ENCODE data around the gene ONECUT2.

The ONECUT2 gene

DNA sequence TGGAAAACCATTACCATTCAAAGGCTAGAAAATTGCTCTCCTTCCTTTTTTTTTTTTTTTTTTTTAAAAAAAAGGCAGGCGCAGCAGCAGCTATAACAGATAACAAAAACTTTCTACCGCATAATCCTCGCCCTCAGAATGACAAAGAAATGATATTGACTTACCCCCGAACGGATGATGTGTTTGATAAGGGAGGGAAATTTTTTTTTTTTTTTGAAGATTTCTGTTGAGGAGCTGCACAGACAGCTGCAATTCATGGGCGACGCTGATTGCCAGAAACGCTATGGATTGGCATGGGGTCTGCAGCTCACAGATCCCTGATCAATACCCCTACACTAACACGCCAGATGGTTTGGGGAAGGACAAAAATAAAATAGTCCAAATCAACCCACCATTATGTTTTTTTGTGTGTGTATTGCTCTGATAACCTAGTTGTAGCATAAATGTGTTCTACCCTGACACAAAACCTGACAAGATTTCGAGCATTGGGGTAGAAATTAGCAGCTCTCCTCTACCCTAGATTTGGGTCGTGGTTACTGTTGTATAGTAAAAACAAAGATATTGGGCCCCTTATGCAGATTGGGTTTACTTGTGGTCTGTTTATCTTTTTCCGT lies 3.6 kb upstream of the ONECUT2 start:
- no peak for DNase-seq (ENCODE audit: low spot score)

DNA sequence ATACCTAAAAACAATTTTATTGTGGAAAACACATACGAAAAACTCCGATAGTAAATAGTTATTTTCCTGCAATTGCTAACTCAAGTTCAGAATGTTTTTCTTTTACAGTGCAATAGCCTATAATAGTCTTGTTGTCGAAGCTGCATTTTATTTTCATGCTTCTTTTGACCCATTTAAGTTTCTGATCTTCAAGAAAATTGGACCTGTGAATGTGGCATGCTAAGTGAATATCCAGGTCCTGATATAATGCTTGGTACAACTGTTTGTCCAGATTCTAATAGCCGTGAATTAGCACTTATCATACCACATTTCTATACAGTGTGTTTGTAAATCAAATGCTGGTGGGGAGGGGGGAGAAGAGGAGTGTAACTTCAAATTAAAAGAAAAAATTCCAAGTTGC lies 3.0 kb upstream of the ONECUT2 start:
- DNase-seq (ENCODE audit: low spot score): no peak

DNA sequence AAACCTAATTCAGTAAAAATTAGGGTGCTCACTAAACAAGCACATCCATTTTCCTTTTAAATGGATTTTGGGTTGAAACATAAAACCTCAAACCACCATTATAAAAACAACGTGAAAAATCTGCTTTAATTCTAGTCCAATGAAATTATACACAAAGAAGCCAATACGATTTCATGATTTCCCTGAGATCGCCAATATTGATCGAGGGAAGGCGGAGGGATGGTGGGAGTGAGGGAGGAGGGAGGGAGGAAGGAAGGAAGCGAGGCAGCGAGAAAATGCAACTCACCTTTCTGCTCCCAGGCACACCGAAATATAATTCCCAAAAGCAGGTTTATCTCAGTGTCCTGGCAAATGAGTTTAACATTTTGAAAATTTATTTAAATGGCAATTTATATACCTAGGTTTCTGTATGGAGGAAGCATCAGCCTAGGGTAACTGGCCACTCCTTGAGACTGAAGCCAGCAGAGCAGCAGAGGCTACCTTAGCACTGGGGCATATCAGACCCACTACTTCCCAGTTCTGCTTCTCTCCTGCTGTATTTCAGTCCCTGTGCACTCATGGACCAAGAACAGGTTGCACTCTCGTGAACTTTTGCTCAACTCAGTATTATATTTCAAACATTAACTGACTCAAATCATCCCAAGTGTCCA lies 2.3 kb upstream of the ONECUT2 start:
- DNase-seq (ENCODE audit: low spot score): no peak

DNA sequence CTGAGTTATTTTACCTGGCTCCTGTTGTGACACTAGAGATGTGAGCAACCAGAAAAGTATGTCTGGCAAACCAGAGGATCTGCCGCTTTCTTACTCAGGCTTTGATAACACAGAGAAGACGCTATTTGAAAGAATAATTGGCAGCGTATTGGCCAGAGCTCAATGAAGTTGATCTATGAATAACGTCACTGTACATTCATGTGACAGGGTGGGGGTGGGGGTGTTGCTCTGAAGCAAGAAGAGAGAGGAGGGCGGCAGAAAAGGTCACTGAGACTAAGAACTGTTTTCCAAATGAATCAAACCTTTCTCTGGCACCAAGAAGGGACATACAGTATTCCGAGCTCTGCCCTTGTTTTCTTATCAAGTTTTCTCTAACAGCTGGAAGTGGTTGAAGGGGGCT lies 1.7 kb upstream of the ONECUT2 start:
- no peak for DNase-seq (ENCODE audit: low spot score)

DNA sequence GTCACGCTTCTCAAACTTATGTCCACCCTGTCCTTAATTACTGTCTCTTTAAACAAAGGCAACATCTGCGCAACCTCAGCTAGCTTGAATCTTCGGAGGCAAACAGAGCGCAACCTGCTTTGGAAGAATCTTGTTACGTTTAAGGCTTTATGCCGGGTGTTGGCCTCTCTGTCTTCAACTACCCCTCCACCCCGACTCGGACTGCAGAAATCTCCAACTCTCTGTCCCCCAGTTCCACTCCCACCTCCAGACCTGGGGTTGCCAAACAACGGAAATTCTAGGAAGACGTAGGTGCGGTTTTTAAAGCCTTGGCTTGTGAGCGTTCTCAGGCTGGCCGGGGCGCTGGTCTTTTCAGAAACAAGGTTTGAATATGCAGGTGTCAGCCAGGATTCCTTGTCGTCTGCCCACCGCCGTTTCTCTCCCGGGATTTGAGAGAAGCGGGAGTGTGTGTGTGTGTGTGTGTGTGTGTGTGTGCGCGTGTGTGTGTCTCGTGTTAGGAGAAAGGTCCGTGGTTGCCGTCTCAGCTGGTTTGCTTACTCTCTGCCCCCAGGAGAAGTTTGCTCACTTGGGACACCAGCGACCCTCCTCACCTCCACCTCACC lies 1.1 kb upstream of the ONECUT2 start:
- no peak for DNase-seq (ENCODE audit: low spot score)

DNA sequence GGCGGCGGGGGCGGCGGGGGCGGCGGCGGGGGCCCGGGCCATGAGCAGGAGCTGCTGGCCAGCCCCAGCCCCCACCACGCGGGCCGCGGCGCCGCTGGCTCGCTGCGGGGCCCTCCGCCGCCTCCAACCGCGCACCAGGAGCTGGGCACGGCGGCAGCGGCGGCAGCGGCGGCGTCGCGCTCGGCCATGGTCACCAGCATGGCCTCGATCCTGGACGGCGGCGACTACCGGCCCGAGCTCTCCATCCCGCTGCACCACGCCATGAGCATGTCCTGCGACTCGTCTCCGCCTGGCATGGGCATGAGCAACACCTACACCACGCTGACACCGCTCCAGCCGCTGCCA lies 644 bp downstream of the ONECUT2 start:
- no peak for DNase-seq (ENCODE audit: low spot score)

DNA sequence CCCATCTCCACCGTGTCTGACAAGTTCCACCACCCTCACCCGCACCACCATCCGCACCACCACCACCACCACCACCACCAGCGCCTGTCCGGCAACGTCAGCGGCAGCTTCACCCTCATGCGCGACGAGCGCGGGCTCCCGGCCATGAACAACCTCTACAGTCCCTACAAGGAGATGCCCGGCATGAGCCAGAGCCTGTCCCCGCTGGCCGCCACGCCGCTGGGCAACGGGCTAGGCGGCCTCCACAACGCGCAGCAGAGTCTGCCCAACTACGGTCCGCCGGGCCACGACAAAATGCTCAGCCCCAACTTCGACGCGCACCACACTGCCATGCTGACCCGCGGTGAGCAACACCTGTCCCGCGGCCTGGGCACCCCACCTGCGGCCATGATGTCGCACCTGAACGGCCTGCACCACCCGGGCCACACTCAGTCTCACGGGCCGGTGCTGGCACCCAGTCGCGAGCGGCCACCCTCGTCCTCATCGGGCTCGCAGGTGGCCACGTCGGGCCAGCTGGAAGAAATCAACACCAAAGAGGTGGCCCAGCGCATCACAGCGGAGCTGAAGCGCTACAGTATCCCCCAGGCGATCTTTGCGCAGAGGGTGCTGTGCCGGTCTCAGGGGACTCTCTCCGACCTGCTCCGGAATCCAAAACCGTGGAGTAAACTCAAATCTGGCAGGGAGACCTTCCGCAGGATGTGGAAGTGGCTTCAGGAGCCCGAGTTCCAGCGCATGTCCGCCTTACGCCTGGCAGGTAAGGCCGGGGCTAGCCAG lies 1.2 kb downstream of the ONECUT2 start:
- no peak for DNase-seq (ENCODE audit: low spot score)

DNA sequence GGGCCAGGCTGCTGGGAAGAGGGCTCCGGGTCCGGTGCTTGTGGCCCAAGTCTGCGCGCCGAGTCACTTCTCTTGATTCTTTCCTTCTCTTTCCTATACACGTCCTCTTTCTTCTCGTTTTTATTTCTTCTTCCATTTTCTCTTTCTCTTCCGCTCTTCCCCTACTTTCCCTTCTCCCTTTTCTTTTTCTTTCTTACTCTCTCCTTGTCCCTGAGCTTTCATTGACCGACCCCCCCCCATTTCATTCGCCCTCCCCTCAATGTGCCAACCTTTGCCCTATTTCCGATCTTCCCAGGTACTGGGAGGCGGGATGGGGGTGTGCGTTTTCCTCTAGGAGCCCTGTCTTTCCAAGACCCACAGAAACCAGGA lies 1.8 kb downstream of the ONECUT2 start:
- DNase-seq (ENCODE audit: low spot score): no peak

DNA sequence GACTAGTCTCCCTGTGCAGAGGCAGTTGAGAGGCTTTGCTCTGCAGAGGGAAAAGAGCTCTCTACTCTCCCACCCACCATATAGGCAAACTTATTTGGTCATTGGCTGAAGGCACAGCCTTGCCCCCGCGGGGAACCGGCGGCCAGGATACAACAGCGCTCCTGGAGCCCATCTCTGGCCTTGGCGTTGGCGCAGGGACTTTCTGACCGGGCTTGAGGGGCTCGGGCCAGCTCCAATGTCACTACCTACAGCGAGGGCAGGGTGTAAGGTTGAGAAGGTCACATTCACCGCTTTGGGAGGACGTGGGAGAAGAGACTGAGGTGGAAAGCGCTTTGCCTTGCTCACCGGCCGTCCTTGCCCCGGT lies 2.2 kb downstream of the ONECUT2 start:
- DNase-seq (ENCODE audit: low spot score): no peak

DNA sequence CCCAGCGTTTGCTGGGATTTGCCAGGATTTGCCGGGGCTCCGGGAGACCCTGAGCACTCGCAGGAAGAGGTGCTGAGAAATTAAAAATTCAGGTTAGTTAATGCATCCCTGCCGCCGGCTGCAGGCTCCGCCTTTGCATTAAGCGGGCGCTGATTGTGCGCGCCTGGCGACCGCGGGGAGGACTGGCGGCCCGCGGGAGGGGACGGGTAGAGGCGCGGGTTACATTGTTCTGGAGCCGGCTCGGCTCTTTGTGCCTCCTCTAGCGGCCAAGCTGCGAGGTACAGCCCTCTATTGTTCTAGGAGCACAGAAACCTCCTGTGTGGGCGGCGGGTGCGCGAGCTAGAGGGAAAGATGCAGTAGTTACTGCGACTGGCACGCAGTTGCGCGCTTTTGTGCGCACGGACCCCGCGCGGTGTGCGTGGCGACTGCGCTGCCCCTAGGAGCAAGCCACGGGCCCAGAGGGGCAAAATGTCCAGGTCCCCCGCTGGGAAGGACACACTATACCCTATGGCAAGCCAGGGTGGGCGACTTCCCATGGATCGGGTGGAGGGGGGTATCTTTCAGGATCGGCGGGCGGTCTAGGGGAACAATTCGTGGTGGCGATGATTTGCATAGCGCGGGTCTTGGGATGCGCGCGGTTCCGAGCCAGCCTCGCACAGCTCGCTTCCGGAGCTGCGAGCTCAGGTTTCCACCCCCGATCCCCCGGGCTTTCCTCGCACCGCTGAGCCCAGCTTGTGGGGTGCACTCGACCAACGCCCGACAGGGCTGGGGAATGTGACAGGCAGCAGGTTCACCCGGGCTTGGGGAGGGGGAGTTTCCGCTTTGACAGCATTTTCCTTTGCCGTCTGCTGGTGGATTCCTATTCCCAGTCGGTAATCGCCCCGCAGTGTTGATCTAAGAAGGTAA lies 2.8 kb downstream of the ONECUT2 start:
- DNase-seq (ENCODE audit: low spot score): no peak

DNA sequence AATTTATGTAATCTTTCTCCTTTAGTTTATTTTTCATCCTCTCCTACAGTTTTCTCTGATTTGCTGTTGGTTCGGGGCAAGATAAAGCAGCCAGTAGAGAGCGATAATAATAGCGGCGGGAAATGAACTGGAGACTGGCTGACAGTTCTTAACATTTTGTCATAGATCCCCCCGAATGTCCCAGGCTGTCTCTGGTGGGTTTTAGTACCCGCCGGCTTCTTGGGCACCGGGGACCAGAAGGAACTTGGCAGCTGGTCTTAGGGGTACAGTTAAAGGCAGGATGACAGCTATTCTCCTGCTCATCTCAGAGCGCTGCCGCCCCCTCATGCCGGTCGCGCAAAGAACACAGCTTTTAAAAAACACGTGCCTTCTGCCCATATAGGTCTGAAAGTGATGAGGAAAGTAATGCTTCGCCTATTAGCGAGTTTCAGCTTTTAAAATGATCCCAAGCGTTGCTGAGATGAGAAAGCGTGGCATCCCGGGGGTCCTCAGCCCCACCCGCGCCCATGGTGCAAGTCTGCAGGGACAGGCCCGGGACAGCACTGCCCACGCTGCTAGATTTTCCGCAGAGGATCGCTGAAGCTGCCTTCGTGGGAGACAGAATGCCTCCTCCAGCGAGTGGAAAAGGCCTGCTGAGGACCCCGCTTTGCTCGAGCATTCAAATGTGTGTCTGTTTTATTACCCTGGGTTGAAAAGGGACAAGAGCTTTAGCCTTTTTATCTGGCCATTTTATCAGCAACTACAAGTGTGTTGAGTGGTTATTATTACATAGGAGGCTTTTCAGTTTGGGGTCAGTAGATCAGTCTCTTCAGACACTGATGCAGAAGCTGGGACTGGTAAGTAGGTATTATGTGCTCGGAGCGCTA lies 3.8 kb downstream of the ONECUT2 start:
- DNase-seq (ENCODE audit: low spot score): no peak

DNA sequence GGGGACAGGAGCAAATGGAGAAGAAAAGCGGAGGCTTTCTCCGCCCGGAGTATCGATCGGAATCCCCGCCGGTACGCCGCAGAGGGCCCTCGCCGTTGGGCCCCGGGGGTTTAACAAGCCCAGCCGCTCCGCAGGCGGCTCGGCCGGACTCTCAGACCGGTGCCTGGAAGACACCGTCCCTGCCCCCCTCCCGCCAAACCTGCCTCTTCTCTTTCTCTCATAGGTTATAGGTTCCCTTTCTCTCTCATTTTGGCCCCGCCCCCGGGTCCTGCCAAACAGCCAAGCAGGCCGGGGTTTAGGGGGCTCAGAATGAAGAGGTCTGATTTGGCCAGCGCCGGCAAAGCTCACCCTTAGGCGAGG lies 4.4 kb downstream of the ONECUT2 start:
- no peak for DNase-seq (ENCODE audit: low spot score)

DNA sequence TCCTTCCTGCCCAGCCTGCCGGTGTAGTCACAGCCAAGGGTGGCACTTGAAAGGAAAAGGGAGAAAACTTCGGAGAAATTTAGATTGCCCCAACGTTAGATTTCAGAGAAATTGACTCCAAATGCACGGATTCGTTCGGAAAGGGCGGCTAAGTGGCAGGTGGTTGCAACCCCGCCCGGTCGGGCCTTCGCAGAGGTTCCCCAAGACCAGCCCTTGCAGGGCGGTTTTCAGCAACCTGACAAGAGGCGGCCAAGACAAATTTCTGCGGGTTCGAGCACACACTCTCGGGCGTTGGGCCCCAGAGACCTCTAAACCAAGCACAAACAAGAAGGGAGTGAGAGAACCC lies 4.8 kb downstream of the ONECUT2 start:
- DNase-seq (ENCODE audit: low spot score): no peak

DNA sequence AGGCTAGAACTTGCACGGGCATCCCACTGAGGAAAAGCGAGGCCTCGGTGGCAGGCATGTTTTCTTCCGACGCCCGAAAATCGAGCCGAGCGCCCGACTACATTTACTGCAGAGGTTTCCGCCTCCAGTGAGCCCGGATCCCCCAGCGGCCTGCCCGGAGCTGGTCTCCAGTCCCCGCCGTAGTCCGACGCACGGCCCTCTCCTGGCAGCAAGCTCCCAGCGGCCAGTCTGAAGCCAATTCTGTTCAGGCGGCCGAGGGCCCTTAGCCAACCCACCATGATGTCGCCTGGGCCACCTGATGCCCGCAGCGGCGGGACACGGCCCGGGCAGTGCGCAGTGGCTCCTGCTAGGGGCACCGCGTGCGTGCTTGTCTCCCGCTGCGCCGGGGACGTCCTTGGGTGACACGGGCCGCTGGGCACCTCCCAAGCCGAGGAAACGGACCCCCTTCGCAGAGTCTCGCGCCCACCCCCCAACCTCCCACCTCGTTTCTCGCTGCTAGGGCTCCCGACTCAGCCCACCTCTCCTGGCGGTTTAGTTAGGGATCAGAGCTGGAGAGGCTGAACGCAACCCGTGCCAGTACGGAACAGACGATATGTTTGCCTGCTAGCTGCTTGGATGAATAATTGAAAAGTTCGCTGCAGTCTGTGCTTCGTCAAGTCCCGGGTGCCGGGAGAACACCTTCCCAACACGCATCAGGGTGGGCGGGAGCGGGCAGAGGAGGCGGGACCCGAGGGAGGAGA lies 5.3 kb downstream of the ONECUT2 start:
- no peak for DNase-seq (ENCODE audit: low spot score)

DNA sequence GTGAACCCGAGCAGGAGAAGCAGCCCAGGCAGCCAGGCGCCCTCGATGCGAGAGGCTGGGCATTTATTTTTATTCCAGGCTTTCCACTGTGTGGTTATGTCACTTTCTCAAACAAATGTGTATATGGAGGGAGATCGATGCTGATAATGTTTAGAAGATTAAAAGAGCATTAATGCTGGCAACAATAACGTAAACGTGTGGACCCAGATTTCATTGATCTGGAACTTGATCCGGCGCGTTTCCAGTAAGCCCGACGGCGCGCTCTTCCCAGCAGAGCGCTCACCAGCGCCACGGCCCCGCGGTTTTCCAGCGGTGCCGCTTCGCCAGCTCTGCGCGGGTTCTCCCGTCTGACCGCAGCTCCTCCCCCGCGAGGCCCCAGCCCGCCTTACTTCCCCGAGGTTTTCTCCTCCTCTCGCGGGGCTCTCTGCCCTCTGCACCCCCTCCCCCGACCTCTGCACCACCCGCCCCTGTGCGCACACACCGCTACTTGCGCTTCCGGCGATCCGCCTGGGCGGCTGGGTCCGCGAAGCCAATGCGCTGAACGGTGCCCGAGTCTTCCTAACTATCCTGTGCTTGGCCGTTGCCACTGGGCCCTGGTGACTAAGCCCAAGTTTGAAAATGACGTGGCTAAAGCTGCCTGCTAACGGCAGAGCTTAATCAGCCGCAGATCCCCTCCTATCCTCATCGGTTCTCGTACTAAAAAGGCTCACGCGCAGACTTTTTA lies 6.1 kb downstream of the ONECUT2 start:
- no peak for DNase-seq (ENCODE audit: low spot score)

DNA sequence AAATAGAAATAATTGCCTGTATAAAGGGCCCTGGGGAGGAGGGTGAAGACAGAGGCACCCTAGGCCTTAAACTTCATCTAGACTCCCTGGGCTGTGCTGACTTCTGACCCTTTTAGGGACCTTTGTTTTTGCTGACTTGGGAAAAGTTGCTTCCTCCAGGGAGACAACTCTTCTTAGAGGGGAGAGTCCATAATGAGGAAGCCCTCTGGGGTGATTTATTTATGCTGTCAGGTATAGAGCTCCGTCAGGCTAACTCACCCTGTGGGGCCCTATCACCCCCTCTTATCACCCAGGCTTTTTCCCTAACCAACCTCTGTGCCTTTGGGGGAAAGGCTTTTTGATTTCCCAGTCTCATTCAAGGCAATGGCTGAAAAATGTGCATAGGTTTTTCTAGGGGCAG lies 8.1 kb downstream of the ONECUT2 start:
- DNase-seq (ENCODE audit: low spot score): no peak

DNA sequence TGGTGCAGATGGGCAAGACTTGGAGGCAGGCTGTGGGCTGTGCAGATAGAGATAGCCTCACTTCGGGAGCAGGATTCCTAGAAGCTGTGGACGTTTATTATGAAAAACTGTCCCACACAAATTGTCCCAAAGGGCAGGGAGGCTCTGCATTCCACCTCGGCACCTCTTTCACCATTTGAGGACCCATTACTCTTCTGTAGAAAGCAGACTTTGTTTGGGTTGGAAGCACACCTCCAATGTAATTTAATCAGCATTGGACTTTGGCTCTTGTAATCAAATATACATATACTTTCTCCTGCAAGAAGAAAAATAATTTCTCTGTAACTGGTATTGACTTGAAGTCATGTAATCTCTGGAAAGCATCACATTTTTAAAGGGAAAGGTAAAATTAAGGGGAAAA lies 8.5 kb downstream of the ONECUT2 start:
- DNase-seq (ENCODE audit: low spot score): no peak

DNA sequence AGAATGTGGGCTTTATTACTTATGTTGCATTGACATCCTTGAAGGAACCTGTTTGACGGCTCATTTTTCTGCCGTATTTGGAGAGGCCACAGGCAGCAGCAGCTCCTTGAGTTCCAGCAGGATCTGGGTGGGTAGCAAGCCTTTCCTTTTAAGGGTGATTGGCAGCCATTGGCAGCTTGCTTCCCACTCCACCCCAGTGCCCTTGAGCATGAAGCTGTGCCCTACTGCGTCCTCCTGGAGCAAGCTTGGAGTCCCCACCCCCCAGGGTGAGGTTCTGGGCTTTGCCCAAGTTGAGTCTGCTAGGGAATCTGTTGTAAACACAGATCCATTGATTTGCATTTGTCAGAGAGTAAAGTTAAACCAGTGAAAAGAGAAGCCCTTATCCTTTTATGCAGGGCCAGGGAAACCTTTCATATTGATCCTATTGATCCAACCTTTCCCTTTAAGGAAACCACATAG lies 9.2 kb downstream of the ONECUT2 start:
- DNase-seq (ENCODE audit: low spot score): no peak

DNA sequence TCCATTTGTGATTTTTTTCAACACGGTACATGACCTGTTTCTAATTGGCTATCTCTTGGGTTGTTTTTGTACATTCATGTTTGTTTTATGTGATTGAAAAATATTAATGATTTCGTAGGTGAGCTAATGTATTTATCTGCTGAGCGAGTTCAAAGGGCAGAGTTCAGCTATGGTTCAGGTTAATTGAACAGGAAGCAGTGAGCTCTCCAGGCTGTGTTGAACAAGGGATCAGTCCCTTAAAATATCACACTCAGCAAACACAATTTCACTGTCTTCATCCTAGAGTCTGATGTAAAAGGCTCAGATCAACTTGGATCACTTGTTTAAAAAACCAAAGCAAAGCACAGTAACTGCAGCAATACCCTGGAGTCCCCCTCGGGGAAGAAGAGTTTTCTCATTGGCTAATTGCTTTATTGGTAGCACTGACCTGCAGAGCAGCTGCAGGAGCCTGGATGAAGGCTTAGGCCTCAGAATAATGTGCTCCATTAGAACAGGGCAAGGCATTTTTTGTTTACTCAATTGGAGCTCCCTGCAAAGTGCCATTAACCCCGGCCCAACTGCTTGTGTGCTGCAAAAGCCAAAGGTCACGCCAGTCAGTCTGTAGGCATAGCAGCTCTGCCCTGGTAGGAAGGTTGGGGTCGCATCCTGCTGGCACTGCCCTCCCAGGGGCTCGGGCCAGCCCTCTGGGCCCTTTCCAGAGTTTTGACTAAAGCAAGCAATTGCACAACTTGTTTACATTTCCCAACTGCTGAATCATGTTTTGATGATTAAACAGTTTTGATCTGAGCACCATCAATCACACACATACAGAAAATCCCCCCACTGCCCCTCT lies 10.5 kb downstream of the ONECUT2 start:
- DNase-seq (ENCODE audit: low spot score): no peak
